AG04450 (cell line): ENCODE data around the gene RPL27A. TPM values are rescaled to one million over a fixed set of nuclear protein-coding genes. Genes with fewer than 3 reads are reported as not detected.

Experiments used
- CTCF ChIA-PET: fragments of 300-600, 350-600 bp; formaldehyde crosslinking; extraction: SDS; loops from one replicate; lab custom pipeline; 2022; ENCODE audit warnings: antibody characterized with exemption, inconsistent platforms; lab: Charles Lee
- POLR2A ChIA-PET: fragments of 350-600 bp; formaldehyde crosslinking; extraction: SDS; loops from one replicate; lab custom pipeline; 2021; ENCODE audit warnings: antibody characterized with exemption, inconsistent platforms; lab: Yijun Ruan, JAX
- DNase-seq: peaks from one replicate; pipeline ENCODE4 v3.0.0-alpha.2; 2011; ENCODE audit warnings: low read depth, low spot score
- H3K27ac ChIP-seq: one replicate; pipeline ENCODE4 v1.5.1; 2012; ENCODE audit warnings: low read depth, low read length, control low read depth
- H3K27me3 ChIP-seq: one replicate; pipeline ENCODE4 v1.6.0; 2012; ENCODE audit warnings: low read length; ENCODE audit not compliant: control insufficient read depth, insufficient read depth
- H3K4me3 ChIP-seq: 2 replicates; pipeline ENCODE4 v1.5.1; 2011; ENCODE audit warnings: mild to moderate bottlenecking, low read depth, low read length, control low read depth
- H3K9me3 ChIP-seq: 2 replicates; pipeline ENCODE4 v1.5.1; 2012; ENCODE audit warnings: low read length; ENCODE audit not compliant: control insufficient read depth, insufficient read depth
- polyA plus RNA-seq: library from polyadenylated mRNA; depleted of rRNA; stranded (reverse); fragments of >200 nt; gene quantifications from 2 replicates; pipeline ENCODE4 v1.2.3, GENCODE V29; 2011
- TF ChIP-seq, protein P1 (sequence below): IDR thresholded peaks from 2 replicates; pipeline ENCODE4 v1.5.1; 2011; ENCODE audit warnings: low read depth, low read length, control low read depth, inconsistent platforms

Gene RPL27A
- polyA plus RNA-seq, 1 experiment, result 941 TPM

DNA sequence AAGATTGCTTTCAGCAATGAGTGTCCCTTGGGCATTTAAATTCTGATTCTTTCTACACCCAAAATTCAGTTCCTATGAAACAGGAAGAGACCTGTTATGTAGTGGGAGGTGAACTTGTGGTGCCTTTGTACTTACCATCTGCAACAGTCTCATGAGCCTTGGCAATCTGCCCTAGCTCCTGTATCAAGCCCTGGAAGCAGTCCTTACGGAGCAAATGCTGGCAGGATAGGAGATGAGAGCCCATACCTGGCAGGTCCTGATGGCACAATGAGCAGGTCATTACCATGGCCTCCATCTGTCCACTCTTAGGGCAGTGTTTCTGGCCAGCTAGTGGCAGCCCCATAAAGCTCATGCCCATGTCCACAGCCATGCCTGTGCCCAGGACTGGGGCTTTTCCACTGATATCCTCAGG, 10.9 kb upstream of the RPL27A start:
- Histone ChIP-seq H3K27me3 (no peaks in the 10 kb centered on the region), H3K4me3 (peak overlapping the region; percentile 14; the same call in 1 of the 2 replicates), H3K27ac (peak overlapping the region; percentile 87), H3K9me3 (no peaks in the 10 kb centered on the region)
- ChIA-PET POLR2A (interaction anchor here (0.8 to 1.5 kb wide), 5 partner anchors 11 to 40 kb away, joined by 4 to 15 read pairs (median 5); partner anchors contain the start of genes RPL27A and TRIM66), CTCF (interaction anchor here (0.8 kb wide), 1 partner anchor 125 kb away, joined by 5 read pairs; no protein-coding TSS in a partner anchor)
- TF ChIP-seq, protein P1, sequence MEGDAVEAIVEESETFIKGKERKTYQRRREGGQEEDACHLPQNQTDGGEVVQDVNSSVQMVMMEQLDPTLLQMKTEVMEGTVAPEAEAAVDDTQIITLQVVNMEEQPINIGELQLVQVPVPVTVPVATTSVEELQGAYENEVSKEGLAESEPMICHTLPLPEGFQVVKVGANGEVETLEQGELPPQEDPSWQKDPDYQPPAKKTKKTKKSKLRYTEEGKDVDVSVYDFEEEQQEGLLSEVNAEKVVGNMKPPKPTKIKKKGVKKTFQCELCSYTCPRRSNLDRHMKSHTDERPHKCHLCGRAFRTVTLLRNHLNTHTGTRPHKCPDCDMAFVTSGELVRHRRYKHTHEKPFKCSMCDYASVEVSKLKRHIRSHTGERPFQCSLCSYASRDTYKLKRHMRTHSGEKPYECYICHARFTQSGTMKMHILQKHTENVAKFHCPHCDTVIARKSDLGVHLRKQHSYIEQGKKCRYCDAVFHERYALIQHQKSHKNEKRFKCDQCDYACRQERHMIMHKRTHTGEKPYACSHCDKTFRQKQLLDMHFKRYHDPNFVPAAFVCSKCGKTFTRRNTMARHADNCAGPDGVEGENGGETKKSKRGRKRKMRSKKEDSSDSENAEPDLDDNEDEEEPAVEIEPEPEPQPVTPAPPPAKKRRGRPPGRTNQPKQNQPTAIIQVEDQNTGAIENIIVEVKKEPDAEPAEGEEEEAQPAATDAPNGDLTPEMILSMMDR, result no peak
- peak; percentile 63 for DNase-seq

DNA sequence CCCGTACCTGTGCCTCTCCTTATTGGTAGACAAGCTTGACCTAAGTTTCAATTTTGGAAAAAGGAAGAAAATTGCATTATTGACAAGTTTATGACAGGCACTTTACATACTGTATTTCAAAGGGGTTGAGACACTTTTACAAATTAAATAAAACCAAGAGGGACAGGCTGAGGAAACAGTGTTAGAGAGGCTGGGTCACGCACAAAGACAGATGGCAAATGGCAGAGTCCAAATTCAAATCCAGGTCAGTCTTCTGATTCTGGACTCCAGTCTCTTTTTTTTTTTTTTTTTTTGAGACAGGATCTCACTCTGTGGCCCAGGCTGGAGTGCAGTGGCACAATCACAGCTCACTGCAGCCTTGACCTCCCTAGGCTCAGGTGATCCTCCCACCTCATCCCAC, 10.2 kb upstream of the RPL27A start:
- CTCF ChIA-PET, result interaction anchor here (0.8 kb wide), 1 partner anchor 126 kb away, joined by 5 read pairs; no protein-coding TSS in a partner anchor
- H3K9me3 ChIP-seq, result no peaks in the 10 kb centered on the region
- no peak overlapping the region for H3K4me3 ChIP-seq
- TF ChIP-seq, protein P1, result no peak
- POLR2A ChIA-PET, result no interaction called here
- no peaks in the 10 kb centered on the region for H3K27me3 ChIP-seq
- no peak for DNase-seq
- H3K27ac ChIP-seq, result peak overlapping the region; percentile 87

DNA sequence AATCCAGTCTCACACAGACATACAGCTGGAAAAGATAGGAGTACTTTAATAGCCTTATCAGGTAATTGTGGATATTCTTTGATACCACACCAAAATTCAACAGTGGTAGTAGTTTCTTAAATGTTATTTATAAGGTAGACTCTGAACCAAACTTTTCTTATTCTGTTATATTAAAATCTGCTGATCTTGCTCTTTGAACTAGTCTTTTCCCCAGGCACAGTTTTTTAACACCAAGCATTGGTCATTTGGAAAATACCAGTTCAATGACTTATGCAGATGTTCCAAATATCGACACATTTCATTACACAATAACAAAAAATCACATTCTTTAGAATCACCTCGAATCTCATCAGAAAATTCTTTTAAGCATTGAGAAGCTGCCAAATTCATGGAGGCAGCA, 7.7 kb upstream of the RPL27A start:
- POLR2A ChIA-PET, result no interaction called here

DNA sequence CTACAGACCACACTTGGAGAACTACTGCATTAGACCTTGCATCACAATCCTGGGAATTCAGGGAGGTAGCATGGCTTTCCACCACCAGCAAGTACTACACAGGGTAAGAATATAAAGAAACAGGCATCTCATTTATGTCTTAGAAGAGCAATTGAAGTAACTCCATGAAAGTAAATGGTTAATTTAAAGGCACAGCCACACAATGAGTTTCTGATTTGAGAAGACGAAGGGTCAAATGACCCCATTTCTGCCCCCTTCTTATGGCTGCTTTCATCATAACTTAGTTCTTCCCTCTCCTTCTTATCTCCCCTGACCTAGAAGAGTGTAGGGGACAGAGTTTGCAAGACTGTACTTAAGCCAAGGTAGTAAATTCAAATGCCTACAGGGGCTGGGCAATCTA, 6.1 kb upstream of the RPL27A start:
- DNase-seq, result no peak
- ChIA-PET POLR2A (no interaction called here), CTCF (no interaction called here)
- no peak overlapping the region for H3K27ac ChIP-seq
- no peak overlapping the region for H3K4me3 ChIP-seq
- H3K9me3 ChIP-seq, result no peaks in the 10 kb centered on the region
- H3K27me3 ChIP-seq, result no peaks in the 10 kb centered on the region
- TF ChIP-seq, protein P1, result no peak

More for the DNA sequence above, 7.7 kb upstream of the RPL27A start:
- TF ChIP-seq, protein P1, result no peak
- no peak overlapping the region for H3K27ac ChIP-seq
- no peak for DNase-seq
- H3K9me3 ChIP-seq, result no peaks in the 10 kb centered on the region
- no peak overlapping the region for H3K4me3 ChIP-seq
- H3K27me3 ChIP-seq, result no peaks in the 10 kb centered on the region
- CTCF ChIA-PET, result no interaction called here

DNA sequence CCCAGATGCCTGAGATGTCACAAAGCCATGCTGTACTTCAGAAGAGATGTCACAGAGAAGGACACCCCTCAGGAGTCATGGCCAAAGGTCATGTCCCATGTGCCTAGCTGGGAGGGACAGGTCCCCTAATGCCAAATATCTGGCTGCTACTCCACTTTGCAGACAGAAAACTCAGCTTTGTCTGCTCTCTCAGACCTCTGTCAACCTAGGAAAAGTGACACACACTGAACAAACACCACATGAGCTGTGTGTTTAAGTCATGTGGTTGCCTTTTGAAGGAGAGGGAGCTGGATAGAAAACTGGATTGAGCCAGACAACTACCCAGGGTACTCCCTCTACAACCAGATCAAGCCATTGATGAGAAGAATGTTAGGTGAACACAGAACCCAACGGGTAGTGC, 3.6 kb upstream of the RPL27A start:
- no peak overlapping the region for H3K27ac ChIP-seq
- CTCF ChIA-PET, result no interaction called here
- H3K27me3 ChIP-seq, result no peaks in the 10 kb centered on the region
- POLR2A ChIA-PET, result no interaction called here
- no peak for DNase-seq
- no peak overlapping the region for H3K4me3 ChIP-seq
- no peaks in the 10 kb centered on the region; the same call in 1 of the 2 replicates for H3K9me3 ChIP-seq
- TF ChIP-seq, protein P1, result no peak
